HG03520 (cell line): Measurements from ENCODE around the gene NAA50.

ENCODE experiments used
- ATAC-seq: cut with Tn5 transposase; IDR thresholded peaks from one replicate; pipeline ENCODE4 v1.9.1; 2021; ENCODE audit warnings: mild to moderate bottlenecking, moderate library complexity; ENCODE audit not compliant: unreplicated experiment

Gene NAA50

DNA sequence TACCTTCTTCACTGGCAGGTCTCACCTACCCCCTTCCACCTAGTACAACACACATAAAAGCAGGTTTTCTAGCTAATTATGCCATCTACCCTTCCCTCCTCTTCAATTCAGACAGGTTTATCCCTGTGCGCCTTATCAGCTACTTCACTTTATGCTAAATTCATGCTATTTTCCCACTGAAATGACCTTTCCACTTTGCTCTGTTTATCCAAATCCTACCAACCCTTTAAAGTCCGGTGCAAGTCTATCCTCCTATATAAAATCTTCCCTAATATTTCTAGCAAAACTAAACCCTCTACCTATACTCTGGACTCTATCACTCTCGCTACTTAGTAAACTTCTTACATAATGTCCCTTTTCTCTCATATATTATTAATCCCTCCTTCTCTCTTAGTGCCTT, 55.6 kb downstream of the NAA50 start:
- ATAC-seq = no peak

GRCh38 chr3:113685956-113686721, 59.9 kb downstream of the NAA50 start:
- no peak for ATAC-seq

GRCh38 chr3:113685124-113685523, 60.9 kb downstream of the NAA50 start:
- no peak for ATAC-seq

- no peak for ATAC-seq
These were observed 61.7 kb downstream of the NAA50 start for GRCh38 chr3:113684271-113684819.

- ATAC-seq = no peak
These were observed 67.3 kb downstream of the NAA50 start for GRCh38 chr3:113678773-113679172.

DNA sequence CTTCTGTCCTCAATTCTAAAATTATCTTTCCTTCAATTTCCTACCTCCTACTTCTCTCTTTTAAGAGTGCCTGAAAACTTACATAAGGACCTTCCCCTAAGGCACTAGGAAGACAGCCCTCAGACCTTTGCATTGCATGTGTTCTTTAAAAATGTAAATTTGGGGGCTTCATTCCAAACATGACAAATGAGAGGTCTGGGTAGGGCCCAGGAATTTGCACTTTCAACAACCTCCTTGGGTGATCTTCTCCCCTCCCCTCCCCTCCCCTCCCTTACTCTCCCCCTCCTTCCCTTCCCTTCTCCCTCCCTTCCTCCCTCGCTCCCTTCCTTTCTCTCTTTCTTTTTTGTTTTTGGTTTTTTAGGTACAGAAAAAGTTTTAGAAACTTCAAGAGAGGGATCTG, 68.3 kb downstream of the NAA50 start:
- ATAC-seq = no peak

DNA sequence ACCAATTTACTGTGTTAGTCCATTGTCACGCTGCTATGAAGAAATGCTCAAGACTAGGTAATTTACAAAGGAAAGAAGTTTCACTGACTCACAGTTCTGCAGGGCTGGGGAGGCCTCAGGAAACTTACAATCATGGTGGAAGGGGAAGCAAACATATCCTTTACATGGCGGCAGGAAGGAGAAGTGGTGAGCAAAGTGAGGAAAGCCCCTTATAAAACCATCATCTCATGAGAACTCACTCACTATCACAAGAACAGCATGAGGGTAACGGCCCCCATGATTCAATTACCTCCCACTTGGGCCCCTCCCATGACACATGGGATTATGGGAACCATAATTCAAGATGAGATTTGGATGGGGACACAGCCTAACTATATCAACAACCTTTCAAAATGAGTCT, 69.8 kb downstream of the NAA50 start:
- no peak for ATAC-seq

- no peak for ATAC-seq
These were observed 72.5 kb downstream of the NAA50 start for GRCh38 chr3:113673593-113673992.

GRCh38 chr3:113668015-113668414, 78.0 kb downstream of the NAA50 start:
- ATAC-seq = no peak
